Psoas muscle (tissue), 8 donors: ENCODE data around the gene FLRT2. TPM values are rescaled to one million over a fixed set of nuclear protein-coding genes. Genes with fewer than 3 reads are reported as not detected.

ENCODE experiments used
- ATAC-seq, 4 donors: fragments of 200-7000 bp; cut with Tn5 transposase; one replicate each; pipeline ENCODE4 v1.9.1; 2020; ENCODE audit warnings: moderate library complexity in 3 of 4, mild to moderate bottlenecking in 2 of 4
- DNase-seq, 2 donors: peaks; one replicate each; pipeline ENCODE4 v3.0.0-alpha.2; 2020
- H3K27ac ChIP-seq: fragments of 200-600 bp; one replicate; pipeline ENCODE4 v1.8.0; 2022
- H3K27me3 ChIP-seq, 3 donors: fragments of 200-600 bp in 1 of 3; one replicate each; pipeline versions ENCODE4 v1.6.1 to v1.8.0; 2013 to 2022; ENCODE audit warnings: low read length in 2 of 3, mild to moderate bottlenecking in 2 of 3, moderate library complexity in 1 of 3; ENCODE audit not compliant: insufficient read depth in 3 of 3
- H3K36me3 ChIP-seq, 2 donors: fragments of 200-600 bp in 1 of 2; one replicate each; pipeline versions ENCODE4 v1.6.1 to v1.8.0; 2013 to 2022; ENCODE audit warnings: low read depth in 1 of 2, mild to moderate bottlenecking in 1 of 2, moderate library complexity in 1 of 2; ENCODE audit not compliant: insufficient read depth in 1 of 2
- H3K4me1 ChIP-seq: fragments of 200-600 bp; one replicate; pipeline ENCODE4 v1.8.0; 2022
- H3K4me3 ChIP-seq: fragments of 200-600 bp; one replicate; pipeline ENCODE4 v1.8.0; 2022; ENCODE audit warnings: mild to moderate bottlenecking
- H3K9me3 ChIP-seq: fragments of 200-600 bp; one replicate; pipeline ENCODE4 v1.8.0; 2022
- WGBS, 3 donors: extraction: QIAGEN DNeasy Blood & Tissue Kit; methylation state at CpG; one replicate each; pipeline versions ENCODE4 v1.1.6 to v1.1.7; 2013; 5-methylcytosine and 5-hydroxymethylcytosine counted together
- intact Hi-C, 2 donors: fragments of 100-400 bp; cut with DNase I; formaldehyde crosslinking; loops; one replicate each; pipeline versions ENCODE4 v1.11.0 to v1.14.2; 2022
- polyA plus RNA-seq, 3 donors: library from polyadenylated mRNA; stranded (reverse); fragments of 200-250 nt; gene quantifications; one replicate each; pipeline ENCODE4 v1.2.3, GENCODE V29; 2013
- total RNA-seq, 4 donors: library from RNA; stranded (reverse); fragmentation: NEBNext Ultra II Directional in 2 of 4; extraction: Animal tissue kit (Norgen Biotek cat#: 25700) in 2 of 4; gene quantifications; one replicate each; pipeline versions ENCODE4 v1.2.1 to v1.2.4, GENCODE V29; 2021 to 2023
- TF ChIP-seq, protein P1 (sequence below): fragments of 200-600 bp; IDR thresholded peaks from one replicate; pipeline ENCODE4 v1.8.0; 2022; ENCODE audit warnings: antibody characterized with exemption
- donor health status: healthy with polysubstance abuse.
- donor health status: DM: no; HTN: no; CAD: no; lungs with moderate emphysema.
- donor health status: Bipolar disorder and iron deficiency.
- donor health status: healthy.
- donor health status: DM: yes; HTN: yes; CAD: no.
- donor health status: DM: no; HTN: no; CAD: no.
- donor health status: DM: no; HTN: no; CAD: no.
- donor health status: DM: yes; HTN: yes; CAD: no.

Gene FLRT2
- total and polyA plus RNA-seq, 7 donors: 1.3 to 10.2 (median 2.4) TPM

DNA sequence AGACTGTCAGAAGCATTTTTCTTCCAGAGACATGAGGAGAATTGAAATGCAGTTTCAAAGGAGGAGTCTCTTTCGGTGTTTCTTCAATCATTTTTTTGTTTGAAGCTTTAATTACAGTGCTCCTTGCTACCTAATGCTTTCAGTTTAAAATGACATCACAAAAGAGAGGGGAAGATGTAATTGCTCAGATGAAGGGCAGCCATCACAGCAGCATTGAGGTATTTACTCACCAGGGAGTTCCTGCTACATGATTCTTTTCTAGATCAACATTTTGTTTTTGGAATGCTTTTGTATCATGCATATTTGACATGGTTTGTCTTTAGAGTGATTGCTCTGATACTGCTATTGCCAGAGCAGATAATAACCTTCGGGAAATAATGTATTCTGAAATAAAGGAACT, 28.6 kb downstream of the FLRT2 start:
- intact Hi-C loops: no loop called here
- no peak for ATAC-seq
- Histone ChIP-seq H3K4me1 (no peaks in the 10 kb centered on the region), H3K27me3 (no peaks in the 10 kb centered on the region), H3K36me3 (no peaks in the 10 kb centered on the region), H3K27ac (no peak overlapping the region), H3K4me3 (no peak overlapping the region), H3K9me3 (no peaks in the 10 kb centered on the region)
- no peak for DNase-seq
- 68 to 81% (median 77%) methylated on average over 2 of the region's 2 CpGs for WGBS, 3 donors
- TF ChIP-seq, protein P1, sequence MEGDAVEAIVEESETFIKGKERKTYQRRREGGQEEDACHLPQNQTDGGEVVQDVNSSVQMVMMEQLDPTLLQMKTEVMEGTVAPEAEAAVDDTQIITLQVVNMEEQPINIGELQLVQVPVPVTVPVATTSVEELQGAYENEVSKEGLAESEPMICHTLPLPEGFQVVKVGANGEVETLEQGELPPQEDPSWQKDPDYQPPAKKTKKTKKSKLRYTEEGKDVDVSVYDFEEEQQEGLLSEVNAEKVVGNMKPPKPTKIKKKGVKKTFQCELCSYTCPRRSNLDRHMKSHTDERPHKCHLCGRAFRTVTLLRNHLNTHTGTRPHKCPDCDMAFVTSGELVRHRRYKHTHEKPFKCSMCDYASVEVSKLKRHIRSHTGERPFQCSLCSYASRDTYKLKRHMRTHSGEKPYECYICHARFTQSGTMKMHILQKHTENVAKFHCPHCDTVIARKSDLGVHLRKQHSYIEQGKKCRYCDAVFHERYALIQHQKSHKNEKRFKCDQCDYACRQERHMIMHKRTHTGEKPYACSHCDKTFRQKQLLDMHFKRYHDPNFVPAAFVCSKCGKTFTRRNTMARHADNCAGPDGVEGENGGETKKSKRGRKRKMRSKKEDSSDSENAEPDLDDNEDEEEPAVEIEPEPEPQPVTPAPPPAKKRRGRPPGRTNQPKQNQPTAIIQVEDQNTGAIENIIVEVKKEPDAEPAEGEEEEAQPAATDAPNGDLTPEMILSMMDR: no peak

DNA sequence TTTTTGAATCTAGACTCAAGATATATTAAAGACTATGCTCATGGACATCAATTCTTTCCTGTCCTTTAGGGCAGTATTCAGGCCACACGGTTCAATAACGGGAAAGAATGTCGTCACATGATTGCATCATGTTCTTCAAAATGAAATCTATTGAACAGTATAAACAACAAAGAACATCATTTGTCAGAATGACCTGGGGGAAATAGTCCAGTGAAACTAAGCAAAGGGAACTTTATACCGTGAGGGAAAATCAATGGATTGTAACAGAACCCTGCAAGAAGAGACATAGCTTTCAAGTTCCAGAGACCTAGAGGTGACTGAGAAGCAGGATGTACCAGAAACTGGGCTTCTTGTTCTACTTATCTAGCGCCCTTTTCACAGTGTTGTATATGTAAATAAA, 32.7 kb downstream of the FLRT2 start:
- ATAC-seq: no peak
- no peaks in the 10 kb centered on the region for H3K36me3 ChIP-seq
- 86 to 95% (median 89%) methylated on average over 5 of the region's 5 CpGs for WGBS, 3 donors

DNA sequence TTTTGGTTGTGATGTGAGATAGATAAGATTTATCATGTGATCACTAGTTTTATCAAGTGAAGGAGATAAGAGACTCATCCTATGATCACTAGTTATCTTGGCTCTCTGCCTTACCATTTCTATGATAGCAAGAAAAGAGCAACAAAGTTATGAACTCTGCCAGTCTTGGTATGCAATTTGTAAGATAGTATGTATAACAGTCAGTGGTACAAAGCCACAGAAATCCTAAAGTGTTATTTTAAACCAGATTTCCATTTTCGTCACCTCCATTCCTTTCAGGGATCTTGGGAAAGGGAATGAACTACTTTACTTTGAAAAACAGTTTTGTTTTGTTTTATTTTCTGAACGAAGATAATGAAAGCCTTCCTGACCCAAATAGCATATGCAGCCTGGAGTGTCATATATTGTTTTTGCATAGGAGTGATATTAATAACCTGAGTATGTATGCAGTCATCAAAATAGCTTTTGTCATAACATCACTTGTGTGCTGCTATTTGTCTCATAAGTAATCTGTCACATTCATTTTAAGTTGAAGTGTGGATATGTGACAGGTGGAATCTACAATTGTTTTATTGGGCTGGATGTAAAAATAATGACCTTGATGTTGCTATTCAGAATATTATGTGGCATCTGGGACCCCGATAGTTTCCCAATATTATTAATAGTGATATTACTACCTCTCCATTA, 35.0 kb downstream of the FLRT2 start:
- intact Hi-C loops: no loop called here
- Histone ChIP-seq H3K9me3 (no peaks in the 10 kb centered on the region), H3K27me3 (no peaks in the 10 kb centered on the region), H3K4me3 (no peak overlapping the region), H3K27ac (no peak overlapping the region), H3K4me1 (no peaks in the 10 kb centered on the region), H3K36me3 (no peaks in the 10 kb centered on the region)
- TF ChIP-seq, protein P1: no peak
- DNase-seq: no peak
- WGBS, 3 donors: 78 to 82% (median 80%) methylated on average over 3 of the region's 3 CpGs
- no peak for ATAC-seq

More for the DNA sequence above, 32.7 kb downstream of the FLRT2 start:
- no peaks in the 10 kb centered on the region for H3K27me3 ChIP-seq
- DNase-seq: no peak
- no peaks in the 10 kb centered on the region for H3K4me1 ChIP-seq
- no peak overlapping the region for H3K27ac ChIP-seq
- TF ChIP-seq, protein P1: no peak
- H3K4me3 ChIP-seq: no peak overlapping the region
- intact Hi-C loops: no loop called here
- H3K9me3 ChIP-seq: no peaks in the 10 kb centered on the region

DNA sequence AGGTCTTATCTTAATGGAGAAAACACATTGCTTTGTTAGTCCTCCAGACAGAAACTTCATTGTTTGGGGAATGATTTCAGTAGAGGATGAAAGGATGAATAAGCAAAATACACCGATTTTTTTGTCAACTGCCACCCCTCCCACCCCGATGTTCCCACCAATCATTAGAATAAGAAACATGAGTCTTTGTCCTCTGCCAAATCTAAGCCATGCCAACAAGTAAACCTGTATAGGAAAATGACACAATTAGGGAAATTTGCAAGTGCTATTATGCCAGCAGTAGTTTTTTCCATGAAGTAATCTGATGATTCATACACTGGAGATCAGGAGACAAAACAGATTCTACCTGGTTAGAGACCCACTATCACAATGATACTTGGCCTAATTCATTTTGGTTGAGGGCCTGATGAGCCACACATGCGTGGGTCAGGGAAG, 35.9 kb downstream of the FLRT2 start:
- H3K36me3 ChIP-seq: no peaks in the 10 kb centered on the region
- intact Hi-C loops: no loop called here
- H3K27ac ChIP-seq: no peak overlapping the region
- no peak for DNase-seq
- no peak overlapping the region for H3K4me3 ChIP-seq
- H3K4me1 ChIP-seq: no peaks in the 10 kb centered on the region
- ATAC-seq: peak in 1 of 4 donors; percentile 23
- H3K27me3 ChIP-seq: no peaks in the 10 kb centered on the region
- 45 to 62% (median 56%) methylated on average over 3 of the region's 3 CpGs for WGBS, 3 donors
- no peaks in the 10 kb centered on the region for H3K9me3 ChIP-seq
- TF ChIP-seq, protein P1: no peak

DNA sequence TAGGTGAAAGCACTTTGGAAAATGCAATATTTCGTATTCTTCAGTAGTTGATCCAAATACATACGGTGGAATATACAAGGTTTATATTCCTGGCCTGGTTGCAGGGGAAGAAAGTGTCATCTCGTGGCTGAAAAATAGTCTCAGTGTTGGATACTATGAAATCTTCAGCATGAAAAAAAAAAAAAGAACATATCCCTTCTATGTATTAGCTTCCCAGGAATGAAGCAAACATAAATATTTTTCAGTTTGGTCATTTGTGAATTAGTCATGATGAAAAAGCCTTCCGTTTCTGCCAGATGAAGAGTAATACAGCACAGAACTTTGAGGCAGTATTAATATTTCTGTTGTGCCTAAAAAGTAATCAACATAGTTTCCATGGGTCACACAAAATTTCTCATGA, 36.7 kb downstream of the FLRT2 start:
- no peak for DNase-seq
- TF ChIP-seq, protein P1: no peak
- Histone ChIP-seq H3K4me1 (no peaks in the 10 kb centered on the region), H3K36me3 (no peaks in the 10 kb centered on the region), H3K4me3 (no peak overlapping the region), H3K27ac (no peak overlapping the region), H3K9me3 (no peaks in the 10 kb centered on the region), H3K27me3 (no peaks in the 10 kb centered on the region)
- peak in 1 of 4 donors; percentile 10 for ATAC-seq
- intact Hi-C loops: no loop called here
- WGBS, 3 donors: 35 to 53% (median 50%) methylated on average over 3 to 4 of the region's 4 CpGs
